H1 (cell line): Measurements from ENCODE around the gene SCART1. TPM values are rescaled to one million over a fixed set of nuclear protein-coding genes. Genes with fewer than 3 reads are reported as not detected.

Experiments
- CTCF ChIA-PET: fragments of 300-600 bp; sonication (Branson Sonifier 250); formaldehyde crosslinking; loops from one replicate; lab custom pipeline; 2021; ENCODE audit not compliant: partially characterized antibody; lab: Charles Lee
- POLR2A ChIA-PET: fragments of 300-600 bp; sonication (Branson Sonifier 250); formaldehyde crosslinking; loops from one replicate; lab custom pipeline; 2021; ENCODE audit warnings: inconsistent platforms; ENCODE audit not compliant: partially characterized antibody; lab: Charles Lee
- DNase-seq, 2 experiments: peaks; one replicate each; pipeline versions ENCODE4 v3.0.0 to v3.0.0-alpha.2; 2010 to 2022; ENCODE audit warnings: low spot score in 2 of 2, low read depth in 1 of 2, mixed read lengths in 1 of 2
- FAIRE-seq: peaks from 2 replicates; lab custom pipeline; 2011; peaks lifted over from hg19 to GRCh38; lab: Jason Lieb, UNC
- H2AFZ ChIP-seq: 2 replicates; pipeline ENCODE4 v1.8.1; 2012; ENCODE audit warnings: low read length, inconsistent platforms
- H2AK5ac ChIP-seq: 2 replicates; pipeline ENCODE4 v1.6.1; 2013; ENCODE audit warnings: low read depth, low read length
- H2BK120ac ChIP-seq: replicated peaks from 2 replicates; pipeline ENCODE3; 2013; ENCODE audit warnings: low read depth, low read length, inconsistent platforms
- H2BK12ac ChIP-seq: 2 replicates; pipeline ENCODE4 v1.6.1; 2013; ENCODE audit warnings: low read depth, low read length
- H2BK15ac ChIP-seq: 2 replicates; pipeline ENCODE4 v1.6.1; 2013; ENCODE audit warnings: low read length
- H2BK20ac ChIP-seq: 2 replicates; pipeline ENCODE4 v1.6.1; 2013; ENCODE audit warnings: low read length
- H2BK5ac ChIP-seq: 2 replicates; pipeline ENCODE4 v1.6.1; 2013; ENCODE audit warnings: low read depth, low read length
- H3K14ac ChIP-seq: 2 replicates; pipeline ENCODE4 v1.6.1; 2013; ENCODE audit warnings: inconsistent platforms; ENCODE audit not compliant: insufficient read length
- H3K18ac ChIP-seq: 2 replicates; pipeline ENCODE4 v1.6.1; 2013; ENCODE audit warnings: low read length; ENCODE audit errors: extremely low read depth
- H3K23ac ChIP-seq: 2 replicates; pipeline ENCODE4 v1.6.1; 2013; ENCODE audit warnings: inconsistent platforms; ENCODE audit not compliant: insufficient read length
- H3K23me2 ChIP-seq: 2 replicates; pipeline ENCODE4 v1.6.1; 2013; ENCODE audit warnings: low read depth, low read length
- H3K27ac ChIP-seq: 2 replicates; pipeline ENCODE4 v1.6.1; 2011; ENCODE audit warnings: low read depth, low read length, inconsistent platforms
- H3K27me3 ChIP-seq, 4 experiments: replicated peaks in 1 of 4; 1 replicate in 1 of 4; 2 replicates in 3 of 4; pipeline versions ENCODE4 v1.6.1 to v1.8.1; 2011 to 2013; ENCODE audit warnings: low read length in 3 of 4, mild to moderate bottlenecking in 3 of 4, inconsistent platforms in 2 of 4, mixed read lengths in 2 of 4, moderate library complexity in 1 of 4; ENCODE audit not compliant: control insufficient read depth in 3 of 4, insufficient read depth in 3 of 4; ENCODE audit errors: extremely low read depth in 1 of 4
- H3K36me3 ChIP-seq, 4 experiments: 2 replicates each; pipeline versions ENCODE4 v1.6.1 to v1.8.1; 2011 to 2013; ENCODE audit warnings: mild to moderate bottlenecking in 4 of 4, low read length in 3 of 4, moderate library complexity in 2 of 4, control low read depth in 1 of 4, inconsistent platforms in 1 of 4; ENCODE audit not compliant: insufficient read depth in 4 of 4, control insufficient read depth in 2 of 4
- H3K4ac ChIP-seq: replicated peaks from 2 replicates; pipeline ENCODE3; 2013; ENCODE audit warnings: low read length, low read depth, mixed read lengths, inconsistent platforms; ENCODE audit not compliant: insufficient read length
- H3K4me1 ChIP-seq, 4 experiments: replicated peaks in 1 of 4; 1 replicate in 1 of 4; 2 replicates in 3 of 4; pipeline versions ENCODE4 v1.6.1 to v1.8.1; 2011 to 2013; ENCODE audit warnings: low read length in 3 of 4, inconsistent platforms in 2 of 4, mixed read lengths in 1 of 4; ENCODE audit not compliant: insufficient read depth in 4 of 4, control insufficient read depth in 3 of 4
- H3K4me2 ChIP-seq, 2 experiments: 2 replicates each; pipeline versions ENCODE4 v1.6.1 to v1.8.1; 2011 to 2013; ENCODE audit warnings: low read depth in 2 of 2, low read length in 2 of 2, control low read depth in 1 of 2, inconsistent platforms in 1 of 2, mild to moderate bottlenecking in 1 of 2; ENCODE audit not compliant: insufficient read depth in 1 of 2
- H3K4me3 ChIP-seq, 4 experiments: fragments of 200-600, 300-600 bp in 1 of 4; sonication (generic), shearing (Covaris generic), sonication (Bioruptor Twin) in 1 of 4; 2 replicates each; pipeline versions ENCODE4 v1.5.1 to v1.8.1; 2011 to 2016; ENCODE audit warnings: low read length in 4 of 4, low read depth in 3 of 4, control low read depth in 2 of 4, inconsistent platforms in 2 of 4, mild to moderate bottlenecking in 2 of 4, mixed read lengths in 1 of 4, moderate library complexity in 1 of 4; ENCODE audit not compliant: insufficient read depth in 2 of 4; ENCODE audit errors: extremely low read depth in 1 of 4
- H3K56ac ChIP-seq: replicated peaks from 2 replicates; pipeline ENCODE3; 2013; ENCODE audit warnings: low read depth, mild to moderate bottlenecking, mixed read lengths, low read length, inconsistent platforms; ENCODE audit not compliant: insufficient read length
- H3K79me1 ChIP-seq: 2 replicates; pipeline ENCODE4 v1.6.1; 2013; ENCODE audit warnings: low read depth, low read length, control low read depth
- H3K79me2 ChIP-seq, 2 experiments: 2 replicates each; pipeline versions ENCODE4 v1.6.1 to v1.8.1; 2012 to 2013; ENCODE audit warnings: low read length in 2 of 2, mild to moderate bottlenecking in 2 of 2, inconsistent platforms in 1 of 2; ENCODE audit not compliant: insufficient read depth in 2 of 2, control insufficient read depth in 1 of 2
- H3K9ac ChIP-seq, 4 experiments: replicated peaks in 1 of 4; 1 replicate in 1 of 4; 2 replicates in 3 of 4; pipeline versions ENCODE4 v1.6.1 to v1.8.1; 2011 to 2013; ENCODE audit warnings: low read depth in 3 of 4, low read length in 3 of 4, control low read depth in 2 of 4, mild to moderate bottlenecking in 2 of 4, moderate library complexity in 2 of 4, inconsistent platforms in 1 of 4; ENCODE audit errors: extremely low read depth in 1 of 4
- H3K9me3 ChIP-seq, 2 experiments: 2 replicates each; pipeline versions ENCODE4 v1.6.1 to v1.8.1; 2012 to 2013; ENCODE audit warnings: mild to moderate bottlenecking in 2 of 2, moderate library complexity in 2 of 2, control low read depth in 1 of 2, inconsistent platforms in 1 of 2, low read depth in 1 of 2, low read length in 1 of 2, mixed read lengths in 1 of 2; ENCODE audit not compliant: insufficient read depth in 2 of 2
- H4K20me1 ChIP-seq, 2 experiments: replicated peaks in 1 of 2; 2 replicates each; pipeline versions ENCODE3 to v1.8.1; 2011 to 2013; ENCODE audit warnings: inconsistent platforms in 2 of 2, low read length in 2 of 2, mild to moderate bottlenecking in 1 of 2; ENCODE audit not compliant: insufficient read depth in 2 of 2, control insufficient read depth in 1 of 2
- H4K5ac ChIP-seq: 2 replicates; pipeline ENCODE4 v1.6.1; 2013; ENCODE audit warnings: low read length, low read depth, mixed read lengths, inconsistent platforms; ENCODE audit not compliant: insufficient read length
- H4K8ac ChIP-seq: 2 replicates; pipeline ENCODE4 v1.8.0; 2013; ENCODE audit warnings: mild to moderate bottlenecking, moderate library complexity, low read length, inconsistent platforms; ENCODE audit not compliant: insufficient read depth; ENCODE audit errors: extremely low read depth
- H4K91ac ChIP-seq: replicated peaks from 2 replicates; pipeline ENCODE3; 2013; ENCODE audit warnings: low read length, mixed read lengths, inconsistent platforms; ENCODE audit not compliant: insufficient read length
- BRCA1 ChIP-seq: IDR thresholded peaks from 2 replicates; pipeline ENCODE4 v1.6.1; 2012; ENCODE audit warnings: low read depth, low read length, improper control_type of control experiment
- CBX5 ChIP-seq: fragments of 300-800, 300-1000 bp; sonication (generic); IDR thresholded peaks from 2 replicates; pipeline ENCODE4 v1.7.1; 2016; ENCODE audit warnings: antibody characterized with exemption, low read length, low read depth
- YY1 ChIP-seq: IDR thresholded peaks from 2 replicates; pipeline ENCODE4 v1.6.1; 2011; ENCODE audit warnings: low read depth, mild to moderate bottlenecking, low read length
- WGBS, 2 experiments: shearing (Covaris generic) in 1 of 2; methylation state at CpG; one replicate each; pipeline versions ENCODE4 v1.1.6 to v1.1.7; 2013 to 2015; ENCODE audit warnings: low lambda C conversion rate in 2 of 2, mixed read lengths in 2 of 2, inconsistent platforms in 1 of 2, low coverage in 1 of 2, missing lambda C conversion rate in 1 of 2; ENCODE audit not compliant: insufficient replicate concordance in 2 of 2, insufficient coverage in 1 of 2, insufficient read length in 1 of 2; ENCODE audit errors: extremely low coverage in 1 of 2, missing lambda C conversion rate in 1 of 2; 5-methylcytosine and 5-hydroxymethylcytosine counted together
- polyA plus RNA-seq, 7 experiments: library from polyadenylated mRNA; depleted of rRNA in 3 of 7; stranded (reverse) in 5 of 7; unstranded in 2 of 7; fragments of >200 nt in 5 of 7; fragments of 200-250 nt in 2 of 7; gene quantifications; 1 replicate in 5 of 7; 2 replicates in 1 of 7; 4 replicates in 1 of 7; pipeline versions ENCODE4 v1.2.1 to v1.2.3, GENCODE V29; 2011 to 2013; ENCODE audit warnings: missing spikeins in 2 of 7, mixed read lengths in 2 of 7
- total RNA-seq: library from RNA; stranded (reverse); fragmentation: NEBNext Ultra II Directional; extraction: Animal tissue kit (Norgen Biotek cat#: 25700); gene quantifications from 2 replicates; pipeline ENCODE4 v1.2.1, GENCODE V29; 2021

Gene SCART1
- total and polyA plus RNA-seq, 2 of the 8 experiments (the other 6 are each of a cell fraction or from before 2014, with no cell fraction given), result 0.14 to 0.19 TPM

DNA sequence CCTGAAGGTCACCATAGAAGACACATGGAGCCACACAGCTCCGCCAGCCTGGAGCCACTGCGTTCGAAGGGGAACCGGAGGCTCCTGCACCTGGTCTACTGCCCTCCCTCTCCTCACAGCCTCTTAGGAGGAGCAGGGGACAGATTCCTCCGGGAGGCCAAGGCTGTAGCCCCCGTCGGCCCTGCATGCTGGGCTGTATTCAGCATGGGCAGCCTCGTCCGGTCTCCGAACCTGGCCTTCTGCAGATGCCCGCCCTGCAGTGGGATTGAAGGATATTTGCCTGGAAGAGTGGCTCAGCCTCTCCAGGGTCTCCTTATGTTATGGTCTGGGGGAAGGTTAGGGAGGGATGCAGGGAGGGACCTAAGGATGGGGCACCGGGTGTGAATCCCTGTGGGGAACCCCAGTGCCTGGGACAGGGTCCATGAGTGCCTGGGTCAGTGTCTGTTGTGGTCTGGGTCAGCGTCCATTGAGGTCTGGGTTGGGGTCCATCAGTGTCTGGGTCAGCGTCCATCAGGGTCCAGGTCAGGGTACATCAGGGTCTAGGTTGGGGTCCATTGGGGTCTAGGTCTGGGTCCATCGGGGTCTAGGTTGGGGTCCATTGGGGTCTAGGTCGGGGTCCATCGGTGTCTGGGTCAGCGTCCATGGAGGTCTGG is 13.0 kb upstream of the SCART1 start:
- CTCF ChIA-PET, result interaction anchor here (0.6 kb wide), 1 partner anchor 635 kb away, joined by 3 read pairs; no protein-coding TSS in a partner anchor
- H2BK5ac ChIP-seq, result no peak overlapping the region
- no peak overlapping the region for H2BK120ac ChIP-seq
- no peak overlapping the region for H4K8ac ChIP-seq
- no peak overlapping the region for H2BK20ac ChIP-seq
- H3K79me1 ChIP-seq, result no peaks in the 10 kb centered on the region
- DNase-seq (no peak), FAIRE-seq (no peak)
- H3K4me1 ChIP-seq, result no peaks in the 10 kb centered on the region
- 0 out of 7 replicates have a peak, but pooled peaks cover 0 to 2% (median 0%) of the 10 kb centered on the region in 4 experiments for H3K27me3 ChIP-seq
- H3K4me3 ChIP-seq, result no peak overlapping the region
- no peak overlapping the region for H3K4me2 ChIP-seq
- no peak overlapping the region for H3K27ac ChIP-seq
- H4K20me1 ChIP-seq, result no peaks in the 10 kb centered on the region
- H3K9me3 ChIP-seq, result peaks cover 65 to 86% of the 10 kb centered on the region in 2 experiments
- no peaks in the 10 kb centered on the region for H3K23me2 ChIP-seq
- H3K18ac ChIP-seq, result no peak overlapping the region
- H3K4ac ChIP-seq, result no peak overlapping the region
- no peak overlapping the region for H2AK5ac ChIP-seq
- H3K56ac ChIP-seq, result no peak overlapping the region
- no peaks in the 10 kb centered on the region for H3K79me2 ChIP-seq
- H4K5ac ChIP-seq, result no peak overlapping the region
- no peak overlapping the region for H4K91ac ChIP-seq
- H3K36me3 ChIP-seq, result no peaks in the 10 kb centered on the region
- H3K9ac ChIP-seq, result no peak overlapping the region
- WGBS, 2 experiments, result 83% methylated on average over 14 of the region's 18 CpGs; no CpG with 5 or more reads in 1 of the 2 experiments
- H3K14ac ChIP-seq, result no peak overlapping the region
- no peak overlapping the region for H2BK15ac ChIP-seq
- H3K23ac ChIP-seq, result no peak overlapping the region
- POLR2A ChIA-PET, result no interaction called here
- H2AFZ ChIP-seq, result no peak overlapping the region
- H2BK12ac ChIP-seq, result no peak overlapping the region
- TF ChIP-seq BRCA1, result no peak
- TF ChIP-seq CBX5, result no peak
- no peak for TF ChIP-seq YY1
